Hepatocyte (in vitro differentiated cells): ENCODE measurements around the gene ANKAR. TPM values are rescaled to one million over a fixed set of nuclear protein-coding genes. Genes with fewer than 3 reads are reported as not detected.
A peak's percentile ranks its signal among the peaks of the same experiment; 100 is the strongest.
"Not testable (repeated sequence)": the region's sequence is repeated elsewhere in the genome, so short reads cannot be mapped to it uniquely, and the experiment has no call there.

Source experiments
- DNase-seq: peaks from one replicate; pipeline ENCODE4 v3.0.0-alpha.2; 2016; ENCODE audit warnings: low spot score
- H2AFZ ChIP-seq: fragments of 200-600 bp; sonication (generic); 2 replicates; pipeline ENCODE4 v1.6.0; 2016; ENCODE audit warnings: antibody characterized with exemption, mild to moderate bottlenecking
- H3K27ac ChIP-seq: fragments of 200-600 bp; sonication (generic); 2 replicates; pipeline ENCODE4 v1.5.1; 2016; ENCODE audit warnings: mild to moderate bottlenecking
- H3K27me3 ChIP-seq: fragments of 200-600 bp; sonication (generic); 2 replicates; pipeline ENCODE4 v1.6.1; 2016
- H3K36me3 ChIP-seq: fragments of 200-600 bp; sonication (generic); replicated peaks from 2 replicates; pipeline ENCODE4 v1.5.1; 2016; ENCODE audit warnings: low read depth; ENCODE audit not compliant: insufficient read depth
- H3K4me1 ChIP-seq: fragments of 200-600 bp; sonication (generic); 2 replicates; pipeline ENCODE4 v1.5.1; 2016; ENCODE audit warnings: mild to moderate bottlenecking, moderate library complexity; ENCODE audit not compliant: insufficient read depth
- H3K4me2 ChIP-seq: fragments of 200-600 bp; sonication (generic); 2 replicates; pipeline ENCODE4 v1.6.0; 2016
- H3K4me3 ChIP-seq: fragments of 200-600 bp; sonication (generic); 2 replicates; pipeline ENCODE4 v1.5.1; 2016; ENCODE audit warnings: mild to moderate bottlenecking
- H3K79me2 ChIP-seq: fragments of 200-600 bp; sonication (generic); 2 replicates; pipeline ENCODE4 v1.6.0; 2017; ENCODE audit warnings: mild to moderate bottlenecking
- H3K9me2 ChIP-seq: fragments of 200-600 bp; sonication (generic); replicated peaks from 2 replicates; pipeline ENCODE4 v1.6.0; 2017; ENCODE audit warnings: mild to moderate bottlenecking; ENCODE audit not compliant: insufficient read depth
- H3K9me3 ChIP-seq: fragments of 200-600 bp; sonication (generic); 2 replicates; pipeline ENCODE4 v1.5.1; 2016; ENCODE audit warnings: low read depth, mild to moderate bottlenecking
- H4K20me1 ChIP-seq: fragments of 200-600 bp; sonication (generic); 2 replicates; pipeline ENCODE4 v1.6.0; 2016; ENCODE audit warnings: mild to moderate bottlenecking; ENCODE audit not compliant: insufficient read depth, poor library complexity, severe bottlenecking
- CTCF ChIP-seq: fragments of 200-600 bp; sonication (generic); IDR thresholded peaks from 2 replicates; pipeline ENCODE4 v1.5.1; 2016; ENCODE audit warnings: antibody characterized with exemption, mild to moderate bottlenecking; ENCODE audit not compliant: poor library complexity
- EZH2 ChIP-seq: fragments of 200-600 bp; sonication (generic); IDR thresholded peaks from 2 replicates; pipeline ENCODE4 v1.6.1; 2016; ENCODE audit warnings: antibody characterized with exemption, mild to moderate bottlenecking, borderline replicate concordance
- EZH2phosphoT487 ChIP-seq: fragments of 200-600 bp; sonication (generic); IDR thresholded peaks from one replicate; pipeline ENCODE4 v1.6.1; 2018; ENCODE audit warnings: antibody characterized with exemption, mild to moderate bottlenecking, low read depth, moderate library complexity; ENCODE audit not compliant: unreplicated experiment, severe bottlenecking
- WGBS: methylation state at CpG from one replicate; pipeline ENCODE4 v1.1.6; 2016; ENCODE audit warnings: low lambda C conversion rate; ENCODE audit errors: missing lambda C conversion rate; 5-methylcytosine and 5-hydroxymethylcytosine counted together
- polyA plus RNA-seq: library from polyadenylated mRNA; unstranded; fragments of >200 nt; fragmentation: Nextera tagmentation; extraction: Ambion mirVana; gene quantifications from 2 replicates; pipeline ENCODE4 v1.2.1, GENCODE V29; 2016
- total RNA-seq: library from RNA; depleted of rRNA; stranded (reverse); fragments of >200 nt; gene quantifications from 2 replicates; pipeline ENCODE4 v1.2.3, GENCODE V29; 2014

The ANKAR gene
- total and polyA plus RNA-seq, 2 experiments from 2014 or later: 4.0 to 4.6 TPM

- H3K27me3 ChIP-seq: no peaks in the 10 kb centered on the region
- no peaks in the 10 kb centered on the region for H3K9me2 ChIP-seq
- H2AFZ ChIP-seq: no peak overlapping the region
- H3K27ac ChIP-seq: no peak overlapping the region
- H3K4me1 ChIP-seq: no peaks in the 10 kb centered on the region
- H3K4me3 ChIP-seq: no peak overlapping the region
- no peaks in the 10 kb centered on the region for H3K36me3 ChIP-seq
- H3K79me2 ChIP-seq: no peaks in the 10 kb centered on the region
- H3K9me3 ChIP-seq: no peaks in the 10 kb centered on the region
- no peak for DNase-seq
- 50% methylated on average over 2 of the region's 2 CpGs for WGBS
- TF ChIP-seq EZH2phosphoT487 (no peak), EZH2 (no peak), CTCF (no peak)
- no peaks in the 10 kb centered on the region for H4K20me1 ChIP-seq
- no peak overlapping the region for H3K4me2 ChIP-seq
These were observed 26.2 kb downstream of the ANKAR start for GRCh38 chr2:189700681-189701080.

GRCh38 chr2:189702071-189702470 is 27.6 kb downstream of the ANKAR start:
- H3K79me2 ChIP-seq: no peaks in the 10 kb centered on the region
- H3K9me2 ChIP-seq: no peaks in the 10 kb centered on the region
- no peaks in the 10 kb centered on the region for H3K36me3 ChIP-seq
- H3K27me3 ChIP-seq: no peaks in the 10 kb centered on the region
- no peak for TF ChIP-seq EZH2phosphoT487
- H3K27ac ChIP-seq: no peak overlapping the region
- H4K20me1 ChIP-seq: no peaks in the 10 kb centered on the region
- H3K4me3 ChIP-seq: no peak overlapping the region
- no peak for DNase-seq
- H3K9me3 ChIP-seq: no peaks in the 10 kb centered on the region
- no peaks in the 10 kb centered on the region for H3K4me1 ChIP-seq
- no peak overlapping the region for H3K4me2 ChIP-seq
- H2AFZ ChIP-seq: no peak overlapping the region

- no peak overlapping the region for H3K4me2 ChIP-seq
- H2AFZ ChIP-seq: no peak overlapping the region
- TF ChIP-seq EZH2phosphoT487: no peak
- TF ChIP-seq CTCF: no peak
- TF ChIP-seq EZH2: no peak
- H3K9me3 ChIP-seq: no peaks in the 10 kb centered on the region
- no peak overlapping the region for H3K27ac ChIP-seq
- H3K27me3 ChIP-seq: no peaks in the 10 kb centered on the region
- no peaks in the 10 kb centered on the region for H3K4me1 ChIP-seq
- H3K79me2 ChIP-seq: no peaks in the 10 kb centered on the region
- no peak overlapping the region for H3K4me3 ChIP-seq
- H3K36me3 ChIP-seq: no peaks in the 10 kb centered on the region
- 66% methylated on average over 5 of the region's 5 CpGs for WGBS
- no peaks in the 10 kb centered on the region for H4K20me1 ChIP-seq
- H3K9me2 ChIP-seq: no peaks in the 10 kb centered on the region
- peak; percentile 5 for DNase-seq
These were observed 35.2 kb downstream of the ANKAR start for GRCh38 chr2:189709501-189710221.

- not testable (repeated sequence) for H3K4me2 ChIP-seq, H3K9me3 ChIP-seq, H3K27ac ChIP-seq, H3K4me1 ChIP-seq, H3K79me2 ChIP-seq, DNase-seq, H4K20me1 ChIP-seq, H3K36me3 ChIP-seq, H3K4me3 ChIP-seq, H3K27me3 ChIP-seq, H2AFZ ChIP-seq, H3K9me2 ChIP-seq
- WGBS: 88% methylated on average over 1 of the region's 1 CpG
These were observed 43.1 kb downstream of the ANKAR start for GRCh38 chr2:189717593-189717992.
